Lower leg skin (tissue), 4 donors: ENCODE measurements around the gene H2AZ1. TPM values are rescaled to one million over a fixed set of nuclear protein-coding genes. Genes with fewer than 3 reads are reported as not detected.

Experiments
- DNase-seq, 2 donors: peaks; one replicate each; pipeline ENCODE4 v3.0.0-alpha.2; 2019; ENCODE audit warnings: low spot score in 2 of 2
- H3K4me3 ChIP-seq: fragments of 200-600 bp; sonication (generic); 2 replicates; pipeline ENCODE4 v1.5.1; 2017; ENCODE audit warnings: mild to moderate bottlenecking, low read depth; ENCODE audit not compliant: poor library complexity, severe bottlenecking
- CTCF ChIP-seq, 3 donors: fragments of 450-650 bp; IDR thresholded peaks; one replicate each; pipeline ENCODE4 v1.5.1; 2016; ENCODE audit warnings: antibody characterized with exemption in 3 of 3, mild to moderate bottlenecking in 3 of 3, moderate library complexity in 2 of 3
- POLR2A ChIP-seq, 2 donors: fragments of 450-650 bp; IDR thresholded peaks; one replicate each; pipeline ENCODE4 v1.6.1; 2016 to 2017; ENCODE audit warnings: antibody characterized with exemption in 2 of 2, mild to moderate bottlenecking in 1 of 2, moderate library complexity in 1 of 2
- WGBS, 2 donors: methylation state at CpG; one replicate each; pipeline ENCODE4 v1.1.5; 2018; 5-methylcytosine and 5-hydroxymethylcytosine counted together
- intact Hi-C: fragments of 100-400 bp; cut with DNase I; formaldehyde crosslinking; loops from one replicate; pipeline ENCODE4 v1.15.0; 2023; ENCODE audit warnings: low total_unique reads
- total RNA-seq, 4 donors: library from RNA; depleted of rRNA; stranded (reverse); fragments of >200 nt; gene quantifications; one replicate each; pipeline ENCODE4 v1.1.0, GENCODE V29; 2016

Gene H2AZ1
- total RNA-seq, 4 donors from 2014 or later: 115 to 243 (median 130) TPM

GRCh38 chr4:99917575-99917974 lies 32.5 kb downstream of the H2AZ1 start:
- H3K4me3 ChIP-seq: no peak overlapping the region
- no peak for DNase-seq
- intact Hi-C loops: no loop called here
- no peak for TF ChIP-seq POLR2A (IDR thresholded peaks at IDR 0.05)
- no peak for TF ChIP-seq CTCF (IDR thresholded peaks at IDR 0.05)
- WGBS, 2 donors: 95 to 97% methylated on average over 3 of the region's 3 CpGs

- intact Hi-C loops: no loop called here
- WGBS, 2 donors: 94% methylated on average over 2 of the region's 2 CpGs
- H3K4me3 ChIP-seq: no peak overlapping the region
- DNase-seq: no peak
- TF ChIP-seq POLR2A (IDR thresholded peaks at IDR 0.05): no peak
- TF ChIP-seq CTCF (IDR thresholded peaks at IDR 0.05): no peak
These were observed 34.6 kb downstream of the H2AZ1 start for GRCh38 chr4:99915449-99915848.

Other genes with a start within 250 kb of the H2AZ1 start
- 10 to 100 TPM; 24.5 to 37.7 (median 34.2) TPM for gene DAPP1, start 133.4 kb downstream of the H2AZ1 start, total RNA-seq
- gene LAMTOR3, start 55.8 kb downstream of the H2AZ1 start, total RNA-seq: 10 to 100 TPM; 33.6 to 51.2 (median 41.2) TPM
- 10 to 100 TPM; 18.4 to 64.9 (median 19.8) TPM for gene DNAJB14, start 3.7 kb downstream of the H2AZ1 start, total RNA-seq
- gene DDIT4L, start 240.2 kb upstream of the H2AZ1 start, total RNA-seq: 1 to 10 TPM in 3 of 4 donors, under 1 TPM in 1; 0.71 to 8.9 (median 1.7) TPM